ENCODE data around the gene PIK3C2A. TPM values are rescaled to one million over a fixed set of nuclear protein-coding genes. Genes with fewer than 3 reads are reported as not detected.

Gene PIK3C2A
- total RNA-seq, 3 donors from 2014 or later = 81.0 to 86.3 (median 83.4) TPM

DNA sequence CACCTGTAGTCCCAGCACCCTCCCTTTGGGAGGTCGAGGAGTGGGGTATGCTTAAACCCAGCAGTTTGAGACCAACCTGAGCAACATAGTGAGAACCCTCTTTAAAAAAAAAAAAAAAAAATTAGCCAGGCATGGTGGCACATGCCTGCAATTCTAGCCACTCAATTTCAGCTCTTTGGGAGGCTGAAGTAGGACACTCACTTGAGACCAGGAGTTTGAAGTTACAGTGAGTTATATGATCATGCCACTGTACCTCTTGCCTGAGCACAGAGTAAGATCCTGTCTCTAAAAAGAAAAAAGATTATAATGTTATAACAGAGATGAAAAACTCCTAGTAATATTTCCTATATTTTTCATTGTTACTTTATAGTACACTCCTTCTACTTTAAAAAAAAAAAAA is 23.9 kb downstream of the PIK3C2A start:
- H3K9me3 ChIP-seq = no peaks in the 10 kb centered on the region
- H3K27ac ChIP-seq = no peak overlapping the region
- H3K4me1 ChIP-seq = no peaks in the 10 kb centered on the region
- DNase-seq (ENCODE audit: low spot score in 2 of 2) = no peak
- no peak overlapping the region for H3K4me3 ChIP-seq
- intact Hi-C loops (cut with DNase I; ENCODE audit: low total_unique reads) = no loop called here
- H3K36me3 ChIP-seq = no peaks in the 10 kb centered on the region
- no peaks in the 10 kb centered on the region for H3K27me3 ChIP-seq
- TF ChIP-seq POLR2AphosphoS5 (IDR thresholded peaks at IDR 0.05) = no peak
- no peak for TF ChIP-seq POLR2A (IDR thresholded peaks at IDR 0.05)
- TF ChIP-seq, protein P1, sequence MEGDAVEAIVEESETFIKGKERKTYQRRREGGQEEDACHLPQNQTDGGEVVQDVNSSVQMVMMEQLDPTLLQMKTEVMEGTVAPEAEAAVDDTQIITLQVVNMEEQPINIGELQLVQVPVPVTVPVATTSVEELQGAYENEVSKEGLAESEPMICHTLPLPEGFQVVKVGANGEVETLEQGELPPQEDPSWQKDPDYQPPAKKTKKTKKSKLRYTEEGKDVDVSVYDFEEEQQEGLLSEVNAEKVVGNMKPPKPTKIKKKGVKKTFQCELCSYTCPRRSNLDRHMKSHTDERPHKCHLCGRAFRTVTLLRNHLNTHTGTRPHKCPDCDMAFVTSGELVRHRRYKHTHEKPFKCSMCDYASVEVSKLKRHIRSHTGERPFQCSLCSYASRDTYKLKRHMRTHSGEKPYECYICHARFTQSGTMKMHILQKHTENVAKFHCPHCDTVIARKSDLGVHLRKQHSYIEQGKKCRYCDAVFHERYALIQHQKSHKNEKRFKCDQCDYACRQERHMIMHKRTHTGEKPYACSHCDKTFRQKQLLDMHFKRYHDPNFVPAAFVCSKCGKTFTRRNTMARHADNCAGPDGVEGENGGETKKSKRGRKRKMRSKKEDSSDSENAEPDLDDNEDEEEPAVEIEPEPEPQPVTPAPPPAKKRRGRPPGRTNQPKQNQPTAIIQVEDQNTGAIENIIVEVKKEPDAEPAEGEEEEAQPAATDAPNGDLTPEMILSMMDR (IDR thresholded peaks at IDR 0.05) = no peak

DNA sequence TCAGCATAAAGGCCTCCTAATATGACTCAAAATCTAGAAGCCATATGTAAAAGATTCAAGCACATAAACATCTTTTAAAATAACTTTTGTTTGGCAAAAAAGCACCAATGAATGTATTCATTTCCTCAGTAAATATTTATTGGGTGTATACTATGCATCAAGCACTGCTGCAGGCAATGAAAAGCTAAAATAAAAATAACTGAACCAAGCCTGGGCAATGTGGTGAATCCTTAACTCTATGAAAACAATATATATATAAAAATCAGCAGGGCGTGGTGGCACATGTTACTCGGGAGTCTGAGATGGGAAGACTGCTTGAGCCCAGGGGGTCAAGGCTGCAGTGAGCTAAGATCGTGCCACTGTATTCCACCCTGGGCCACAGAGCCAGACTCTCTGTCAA is 27.8 kb downstream of the PIK3C2A start:
- intact Hi-C loops (cut with DNase I; ENCODE audit: low total_unique reads) = no loop called here
- Histone ChIP-seq H3K4me1 (no peaks in the 10 kb centered on the region), H3K27ac (no peak overlapping the region), H3K36me3 (no peaks in the 10 kb centered on the region), H3K27me3 (no peaks in the 10 kb centered on the region), H3K9me3 (no peaks in the 10 kb centered on the region), H3K4me3 (no peak overlapping the region)
- no peak for DNase-seq (ENCODE audit: low spot score in 2 of 2)
- TF ChIP-seq POLR2A (IDR thresholded peaks at IDR 0.05) (no peak), POLR2AphosphoS5 (IDR thresholded peaks at IDR 0.05) (no peak)
- TF ChIP-seq, protein P1 (IDR thresholded peaks at IDR 0.05) = no peak

DNA sequence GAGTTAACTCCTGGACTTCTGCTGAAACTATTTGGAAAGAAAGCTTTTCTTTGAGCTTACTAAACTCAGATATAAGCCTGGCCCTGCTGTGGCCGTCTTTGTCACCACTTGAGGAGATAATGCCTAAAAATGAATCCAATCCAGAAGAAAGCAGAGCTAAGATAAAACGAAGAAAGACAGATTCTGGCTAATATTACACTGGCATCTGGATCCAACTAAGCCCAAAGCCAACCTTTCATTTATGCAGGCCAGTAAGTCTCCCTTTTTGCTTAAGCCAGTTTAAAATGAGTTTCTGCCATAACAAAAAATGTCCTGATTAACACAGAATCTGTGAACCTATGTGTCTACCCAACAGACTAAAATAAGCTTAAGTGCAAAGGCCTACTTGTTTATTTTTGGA is 34.5 kb downstream of the PIK3C2A start:
- Histone ChIP-seq H3K4me1 (no peaks in the 10 kb centered on the region), H3K36me3 (peaks cover 3% of the 10 kb centered on the region), H3K9me3 (no peaks in the 10 kb centered on the region), H3K27me3 (no peaks in the 10 kb centered on the region), H3K27ac (no peak overlapping the region), H3K4me3 (no peak overlapping the region)
- no peak for DNase-seq (ENCODE audit: low spot score in 2 of 2)
- no peak for TF ChIP-seq POLR2AphosphoS5 (IDR thresholded peaks at IDR 0.05)
- no peak for TF ChIP-seq POLR2A (IDR thresholded peaks at IDR 0.05)
- TF ChIP-seq, protein P1 (IDR thresholded peaks at IDR 0.05) = no peak
- intact Hi-C loops (cut with DNase I; ENCODE audit: low total_unique reads) = no loop called here

DNA sequence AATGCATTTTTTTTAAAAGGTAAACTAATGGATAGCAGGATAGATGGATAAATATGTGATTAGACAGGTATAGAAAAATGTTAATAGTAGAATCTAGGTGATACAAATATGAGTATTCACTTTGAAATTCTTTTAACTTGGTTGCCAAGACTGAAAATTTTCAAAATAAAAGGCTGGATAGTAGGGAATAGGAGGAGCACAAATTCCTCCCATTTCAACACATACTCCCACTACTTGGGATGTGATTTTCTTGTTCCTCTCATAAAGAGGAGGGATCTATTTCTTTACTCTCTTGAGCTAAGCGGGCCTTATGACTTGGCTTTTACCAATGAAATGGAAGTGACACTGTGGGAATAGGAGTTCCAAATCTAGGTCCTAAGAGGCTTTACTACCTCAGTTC is 35.9 kb downstream of the PIK3C2A start:
- no peak overlapping the region for H3K4me3 ChIP-seq
- no peak for DNase-seq (ENCODE audit: low spot score in 2 of 2)
- TF ChIP-seq, protein P1 (IDR thresholded peaks at IDR 0.05) = no peak
- TF ChIP-seq POLR2A (IDR thresholded peaks at IDR 0.05) = no peak
- no peak for TF ChIP-seq POLR2AphosphoS5 (IDR thresholded peaks at IDR 0.05)
- intact Hi-C loops (cut with DNase I; ENCODE audit: low total_unique reads) = no loop called here
- H3K9me3 ChIP-seq = no peaks in the 10 kb centered on the region
- no peak overlapping the region for H3K27ac ChIP-seq
- peaks cover 3% of the 10 kb centered on the region for H3K36me3 ChIP-seq
- no peaks in the 10 kb centered on the region for H3K27me3 ChIP-seq
- H3K4me1 ChIP-seq = no peaks in the 10 kb centered on the region

DNA sequence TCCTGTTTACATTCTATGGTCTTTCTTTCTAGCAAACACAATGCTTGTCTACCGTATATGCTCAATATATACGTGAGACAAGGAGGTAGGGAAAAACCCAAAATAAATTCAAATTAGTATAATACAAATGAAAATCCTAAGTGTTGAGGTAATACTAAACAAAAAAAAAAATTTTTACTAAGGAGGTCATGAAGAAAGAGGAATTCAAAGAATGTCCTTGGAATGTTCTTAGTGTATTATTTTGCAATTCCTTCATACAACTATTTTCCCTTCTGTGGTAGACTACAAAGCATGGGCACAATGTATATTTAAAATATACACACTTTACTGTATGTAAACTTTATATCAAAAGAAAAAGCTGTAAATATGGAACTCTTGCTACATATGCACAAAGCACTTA is 36.4 kb downstream of the PIK3C2A start:
- TF ChIP-seq, protein P1 (IDR thresholded peaks at IDR 0.05) = no peak
- TF ChIP-seq POLR2A (IDR thresholded peaks at IDR 0.05) (no peak), POLR2AphosphoS5 (IDR thresholded peaks at IDR 0.05) (no peak)
- no peak overlapping the region for H3K27ac ChIP-seq
- no peaks in the 10 kb centered on the region for H3K27me3 ChIP-seq
- no peak for DNase-seq (ENCODE audit: low spot score in 2 of 2)
- H3K9me3 ChIP-seq = no peaks in the 10 kb centered on the region
- H3K4me3 ChIP-seq = no peak overlapping the region
- peaks cover 3% of the 10 kb centered on the region for H3K36me3 ChIP-seq
- intact Hi-C loops (cut with DNase I; ENCODE audit: low total_unique reads) = no loop called here
- H3K4me1 ChIP-seq = no peaks in the 10 kb centered on the region

All from breast epithelium (tissue), 4 donors.